ENCODE measurements around the gene DHFR.
A peak's percentile ranks its signal among the peaks of the same experiment; 100 is the strongest.
"Not testable (repeated sequence)": the region's sequence is repeated elsewhere in the genome, so short reads cannot be mapped to it uniquely, and the experiment has no call there.

Gene DHFR

GRCh38 chr5:80667384-80667783 is 12.6 kb upstream of the DHFR start:
- no peak overlapping the region for H3K27ac Mint-ChIP-seq
- H3K4me1 Mint-ChIP-seq, result peaks cover 28% of the 10 kb centered on the region
- H3K27me3 Mint-ChIP-seq, result no peaks in the 10 kb centered on the region
- H3K9me3 Mint-ChIP-seq, result no peaks in the 10 kb centered on the region
- H3K4me3 Mint-ChIP-seq, result no peak overlapping the region
- peaks cover 17% of the 10 kb centered on the region for H3K36me3 Mint-ChIP-seq

DNA sequence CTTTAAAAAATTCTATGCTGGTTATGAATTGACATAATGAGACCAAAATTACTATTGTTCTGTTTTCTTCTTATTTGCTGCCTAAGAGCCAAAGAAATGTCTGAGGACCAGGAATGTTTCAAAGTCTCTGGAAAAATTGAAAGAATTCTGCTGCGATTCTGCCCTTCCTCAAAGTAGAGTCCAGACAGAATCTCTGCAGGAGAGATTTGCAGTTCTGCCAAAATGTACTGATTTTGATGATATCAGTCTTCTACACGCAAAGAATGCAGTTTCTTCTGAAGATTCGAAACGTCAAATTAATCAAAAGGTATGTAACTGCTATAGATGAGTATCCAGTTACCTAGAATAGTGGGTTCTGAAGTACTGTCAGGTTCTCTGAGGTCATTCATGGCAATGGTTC is 10.3 kb upstream of the DHFR start:
- Mint-ChIP-seq H3K27ac (no peak overlapping the region), H3K9me3 (no peaks in the 10 kb centered on the region)

DNA sequence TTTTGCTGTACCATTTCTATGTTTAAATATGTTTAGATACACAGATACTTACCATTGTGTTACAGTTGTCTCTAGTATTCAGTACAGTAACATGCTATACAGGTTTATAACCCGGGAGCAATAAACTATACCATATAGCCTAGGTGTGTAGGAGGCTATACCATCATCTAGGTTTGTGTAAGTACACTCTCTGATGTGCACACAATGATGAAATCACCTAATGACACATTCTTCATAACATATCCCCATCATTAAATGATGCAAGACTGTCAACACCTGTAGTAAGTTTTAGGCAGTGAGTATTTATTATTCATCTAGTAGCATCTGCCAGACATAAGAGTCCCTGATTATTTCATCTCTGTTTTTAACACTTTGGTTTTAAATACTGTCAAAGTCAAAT is 7.3 kb upstream of the DHFR start:
- Mint-ChIP-seq H3K36me3 (peaks cover 23% of the 10 kb centered on the region), H3K27me3 (no peaks in the 10 kb centered on the region), H3K27ac (no peak overlapping the region), H3K9me3 (no peaks in the 10 kb centered on the region), H3K4me1 (peaks cover 54% of the 10 kb centered on the region), H3K4me3 (no peak overlapping the region)

More for the DNA sequence above, 10.3 kb upstream of the DHFR start:
- no peak overlapping the region for H3K4me3 Mint-ChIP-seq
- no peaks in the 10 kb centered on the region for H3K27me3 Mint-ChIP-seq
- H3K4me1 Mint-ChIP-seq, result peaks cover 41% of the 10 kb centered on the region
- peaks cover 20% of the 10 kb centered on the region for H3K36me3 Mint-ChIP-seq

- H3K36me3 Mint-ChIP-seq, result peaks cover 20% of the 10 kb centered on the region
- not testable (repeated sequence) for H3K27me3 Mint-ChIP-seq, H3K4me3 Mint-ChIP-seq, H3K9me3 Mint-ChIP-seq, H3K27ac Mint-ChIP-seq
- peaks cover 57% of the 10 kb centered on the region for H3K4me1 Mint-ChIP-seq
These were observed 5.9 kb upstream of the DHFR start for GRCh38 chr5:80660661-80661060.

DNA sequence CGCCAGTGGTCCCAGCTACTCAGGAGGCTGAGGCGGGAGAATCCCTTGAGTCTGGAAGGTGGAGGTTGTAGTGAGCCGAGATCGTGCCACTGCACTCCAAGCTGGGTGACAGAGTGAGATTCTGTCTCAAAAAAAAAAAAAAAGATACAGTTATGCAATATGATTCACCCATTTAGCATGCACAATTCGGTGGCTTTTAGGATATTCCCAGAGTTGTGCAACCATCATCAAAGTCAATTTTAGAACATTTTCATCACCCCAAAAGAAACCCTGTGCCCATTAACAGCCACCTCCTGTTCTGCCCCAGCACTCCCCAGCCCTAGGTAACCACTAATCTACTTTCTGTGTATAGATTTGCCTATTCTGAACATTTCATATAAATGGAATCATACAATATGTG is 4.3 kb upstream of the DHFR start:
- H3K4me3 Mint-ChIP-seq, result no peak overlapping the region
- H3K36me3 Mint-ChIP-seq, result peaks cover 17% of the 10 kb centered on the region
- H3K27me3 Mint-ChIP-seq, result no peaks in the 10 kb centered on the region
- H3K27ac Mint-ChIP-seq, result no peak overlapping the region
- H3K4me1 Mint-ChIP-seq, result peaks cover 54% of the 10 kb centered on the region
- H3K9me3 Mint-ChIP-seq, result no peaks in the 10 kb centered on the region

GRCh38 chr5:80656425-80656824 is 1.6 kb upstream of the DHFR start:
- H3K27me3 Mint-ChIP-seq, result no peaks in the 10 kb centered on the region
- no peaks in the 10 kb centered on the region for H3K9me3 Mint-ChIP-seq
- H3K4me1 Mint-ChIP-seq, result peaks cover 52% of the 10 kb centered on the region
- peak overlapping the region; percentile 96 for H3K4me3 Mint-ChIP-seq
- peaks cover 15% of the 10 kb centered on the region for H3K36me3 Mint-ChIP-seq
- H3K27ac Mint-ChIP-seq, result peak overlapping the region; percentile 41

- Mint-ChIP-seq H3K4me3 (peak overlapping the region; percentile 96), H3K27me3 (no peaks in the 10 kb centered on the region), H3K4me1 (peaks cover 42% of the 10 kb centered on the region), H3K36me3 (peaks cover 12% of the 10 kb centered on the region), H3K9me3 (no peaks in the 10 kb centered on the region), H3K27ac (peak overlapping the region; percentile 98)
These were observed 520 bp upstream of the DHFR start for GRCh38 chr5:80655231-80655774.

GRCh38 chr5:80654054-80654390 is 761 bp downstream of the DHFR start:
- Mint-ChIP-seq H3K36me3 (peaks cover 9% of the 10 kb centered on the region), H3K9me3 (no peaks in the 10 kb centered on the region), H3K27ac (peak overlapping the region; percentile 65), H3K4me1 (peaks cover 31% of the 10 kb centered on the region), H3K4me3 (peak overlapping the region; percentile 73), H3K27me3 (no peaks in the 10 kb centered on the region)

GRCh38 chr5:80653502-80653901 is 1.3 kb downstream of the DHFR start:
- Mint-ChIP-seq H3K9me3 (no peaks in the 10 kb centered on the region), H3K36me3 (peaks cover 9% of the 10 kb centered on the region), H3K27ac (peak overlapping the region; percentile 65), H3K27me3 (no peaks in the 10 kb centered on the region), H3K4me3 (peak overlapping the region; percentile 73), H3K4me1 (peaks cover 31% of the 10 kb centered on the region)

DNA sequence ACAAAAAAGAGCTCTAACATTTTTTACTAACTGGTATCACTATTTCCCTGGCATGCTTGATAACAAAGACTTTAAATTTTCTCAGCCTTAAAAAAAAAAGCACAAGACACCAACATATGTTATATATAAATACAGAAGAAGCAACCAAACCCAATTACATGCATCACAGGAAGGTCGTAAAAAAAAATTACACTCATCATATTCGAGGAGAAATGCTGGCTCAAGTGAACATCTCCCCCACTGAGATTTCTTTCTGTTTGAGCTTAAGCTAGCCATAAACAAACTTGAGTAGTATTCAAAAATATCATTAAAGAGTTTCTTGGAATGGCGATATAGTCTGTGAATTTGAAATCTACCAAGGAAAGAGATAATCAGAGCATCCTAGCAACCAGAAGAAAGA is 7.9 kb downstream of the DHFR start:
- no peak overlapping the region for H3K4me3 Mint-ChIP-seq
- no peaks in the 10 kb centered on the region for H3K9me3 Mint-ChIP-seq
- peaks cover 8% of the 10 kb centered on the region for H3K4me1 Mint-ChIP-seq
- H3K27me3 Mint-ChIP-seq, result no peaks in the 10 kb centered on the region
- no peak overlapping the region for H3K27ac Mint-ChIP-seq
- peaks cover 28% of the 10 kb centered on the region for H3K36me3 Mint-ChIP-seq

- no peak overlapping the region for H3K27ac Mint-ChIP-seq
- peaks cover 33% of the 10 kb centered on the region for H3K36me3 Mint-ChIP-seq
These were observed 9.9 kb downstream of the DHFR start for GRCh38 chr5:80644900-80645299.

GRCh38 chr5:80641353-80641752 is 13.4 kb downstream of the DHFR start:
- Mint-ChIP-seq H3K4me3 (no peak overlapping the region), H3K4me1 (peaks cover under 1% of the 10 kb centered on the region), H3K27ac (no peak overlapping the region), H3K27me3 (no peaks in the 10 kb centered on the region), H3K9me3 (no peaks in the 10 kb centered on the region), H3K36me3 (peaks cover 39% of the 10 kb centered on the region)

More at GRCh38 chr5:80644900-80645299, 9.9 kb downstream of the DHFR start:
- Mint-ChIP-seq H3K4me1 (peaks cover 8% of the 10 kb centered on the region), H3K4me3 (no peak overlapping the region), H3K27me3 (no peaks in the 10 kb centered on the region), H3K9me3 (no peaks in the 10 kb centered on the region)

GRCh38 chr5:80634193-80634592 is 20.6 kb downstream of the DHFR start:
- no peak overlapping the region for H3K27ac Mint-ChIP-seq
- H3K9me3 Mint-ChIP-seq, result no peaks in the 10 kb centered on the region
- no peak overlapping the region for H3K4me3 Mint-ChIP-seq
- H3K4me1 Mint-ChIP-seq, result peaks cover 3% of the 10 kb centered on the region
- H3K27me3 Mint-ChIP-seq, result no peaks in the 10 kb centered on the region
- H3K36me3 Mint-ChIP-seq, result peaks cover 21% of the 10 kb centered on the region

DNA sequence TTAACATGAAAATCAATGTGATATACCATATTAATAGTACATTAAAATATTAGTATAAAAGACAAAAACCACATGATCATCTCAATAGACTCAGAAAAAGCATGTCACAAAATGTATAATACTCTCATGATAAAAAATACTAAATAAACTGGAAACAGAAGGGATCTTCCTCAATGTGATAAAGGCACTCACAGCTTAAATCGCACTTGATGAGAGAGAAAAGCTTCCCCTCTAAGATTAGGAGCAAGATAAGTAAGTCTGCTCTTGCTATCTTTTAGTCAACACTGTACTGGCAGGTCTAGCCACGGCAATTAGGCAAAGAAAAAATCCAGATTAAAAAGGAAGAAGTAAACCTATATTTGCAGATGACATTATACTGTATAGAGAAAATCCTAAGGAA is 22.1 kb downstream of the DHFR start:
- Mint-ChIP-seq H3K4me3 (no peak overlapping the region), H3K36me3 (peaks cover 13% of the 10 kb centered on the region), H3K9me3 (no peaks in the 10 kb centered on the region), H3K4me1 (peaks cover 3% of the 10 kb centered on the region), H3K27ac (no peak overlapping the region), H3K27me3 (no peaks in the 10 kb centered on the region)

DNA sequence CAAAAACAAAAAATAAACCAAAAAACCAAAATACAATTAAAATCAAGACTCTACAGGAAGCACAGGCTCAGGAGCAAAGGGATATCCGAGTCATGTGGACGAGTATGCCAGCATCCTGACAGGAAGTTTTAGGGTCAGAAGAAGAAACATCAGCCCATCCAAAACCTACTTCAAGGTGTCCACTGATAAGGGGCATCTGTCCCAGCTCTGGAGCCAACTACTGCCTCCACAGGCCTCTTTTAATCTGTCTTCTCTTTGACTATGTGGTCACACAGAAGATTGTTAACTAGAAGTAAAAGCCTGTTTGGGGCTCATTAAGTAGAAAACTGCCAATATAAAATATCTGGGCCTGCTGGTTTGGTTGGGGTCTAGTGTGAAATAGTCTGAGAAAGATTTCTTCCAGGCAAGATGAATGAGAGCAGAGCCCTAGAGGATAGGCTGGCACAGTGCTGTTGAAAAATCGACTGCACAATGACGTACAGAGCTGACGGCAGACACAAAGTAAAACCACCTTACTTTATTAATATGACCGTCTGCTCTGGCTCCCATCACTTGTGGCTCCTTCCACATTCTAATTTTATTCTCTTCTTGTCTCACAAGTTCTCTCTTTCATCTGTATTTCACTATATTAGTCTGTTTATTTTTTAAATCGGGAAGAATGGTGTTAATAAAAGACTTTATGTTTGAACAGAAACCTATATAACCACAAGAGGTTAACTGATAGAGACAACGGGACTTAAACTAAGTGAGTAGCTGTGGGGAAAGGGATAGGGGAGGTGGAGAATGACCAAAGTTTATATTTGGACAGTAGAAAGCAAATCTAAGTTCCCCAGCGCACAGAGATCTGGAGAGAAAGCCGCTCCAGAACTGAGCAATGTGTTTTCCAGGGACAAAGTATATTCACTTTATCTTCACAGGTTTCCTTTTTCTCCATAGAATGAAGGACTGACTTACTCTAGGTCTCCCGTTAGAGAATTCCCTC is 23.2 kb downstream of the DHFR start:
- Mint-ChIP-seq H3K27me3 (no peaks in the 10 kb centered on the region), H3K36me3 (peaks cover 10% of the 10 kb centered on the region), H3K4me1 (peaks cover 3% of the 10 kb centered on the region), H3K9me3 (no peaks in the 10 kb centered on the region), H3K27ac (no peak overlapping the region), H3K4me3 (no peak overlapping the region)

- peaks cover 12% of the 10 kb centered on the region for H3K36me3 Mint-ChIP-seq
- peaks cover 3% of the 10 kb centered on the region for H3K4me1 Mint-ChIP-seq
- no peaks in the 10 kb centered on the region for H3K27me3 Mint-ChIP-seq
- no peak overlapping the region for H3K27ac Mint-ChIP-seq
- H3K4me3 Mint-ChIP-seq, result no peak overlapping the region
- no peaks in the 10 kb centered on the region for H3K9me3 Mint-ChIP-seq
These were observed 25.5 kb downstream of the DHFR start for GRCh38 chr5:80629281-80629680.
